Skeletal muscle cell (primary cell): Measurements from ENCODE around the gene LMOD3.

Experiments used
- DNase-seq: peaks from one replicate; pipeline ENCODE4 v3.0.0-alpha.2; 2010; ENCODE audit warnings: low read depth
- H3K4me3 ChIP-seq: 2 replicates; pipeline ENCODE4 v1.5.1; 2011; ENCODE audit warnings: low read depth, mild to moderate bottlenecking, control low read depth, low read length, moderate library complexity

Gene LMOD3

GRCh38 chr3:69128509-69128908 is 6.1 kb upstream of the LMOD3 start:
- no peak overlapping the region for H3K4me3 ChIP-seq
- no peak for DNase-seq

GRCh38 chr3:69126999-69127398 is 4.6 kb upstream of the LMOD3 start:
- no peak overlapping the region for H3K4me3 ChIP-seq
- DNase-seq: no peak

GRCh38 chr3:69126216-69126615 is 3.8 kb upstream of the LMOD3 start:
- H3K4me3 ChIP-seq: no peak overlapping the region
- DNase-seq: no peak

- no peak overlapping the region for H3K4me3 ChIP-seq
These were observed 445 bp downstream of the LMOD3 start for GRCh38 chr3:69121950-69122349.

GRCh38 chr3:69121513-69121912 is 882 bp downstream of the LMOD3 start:
- no peak overlapping the region for H3K4me3 ChIP-seq
- DNase-seq: no peak

More at GRCh38 chr3:69121950-69122349, 445 bp downstream of the LMOD3 start:
- DNase-seq: no peak

GRCh38 chr3:69120879-69121464 is 1.4 kb downstream of the LMOD3 start:
- H3K4me3 ChIP-seq: no peak overlapping the region
- no peak for DNase-seq

- H3K4me3 ChIP-seq: no peak overlapping the region
These were observed 2.7 kb downstream of the LMOD3 start for GRCh38 chr3:69119681-69120080.

GRCh38 chr3:69119138-69119537 is 3.3 kb downstream of the LMOD3 start:
- no peak overlapping the region for H3K4me3 ChIP-seq
- no peak for DNase-seq

More at GRCh38 chr3:69119681-69120080, 2.7 kb downstream of the LMOD3 start:
- DNase-seq: no peak

GRCh38 chr3:69118555-69118954 is 3.8 kb downstream of the LMOD3 start:
- DNase-seq: no peak
- no peak overlapping the region for H3K4me3 ChIP-seq

- no peak overlapping the region for H3K4me3 ChIP-seq
- no peak for DNase-seq
These were observed 5.5 kb downstream of the LMOD3 start for GRCh38 chr3:69116897-69117296.

- no peak overlapping the region for H3K4me3 ChIP-seq
- DNase-seq: no peak
These were observed 6.2 kb downstream of the LMOD3 start for GRCh38 chr3:69116162-69116561.

- no peak for DNase-seq
- no peak overlapping the region for H3K4me3 ChIP-seq
These were observed 6.7 kb downstream of the LMOD3 start for GRCh38 chr3:69115731-69116130.

GRCh38 chr3:69113536-69113935 is 8.9 kb downstream of the LMOD3 start:
- DNase-seq: no peak
- no peak overlapping the region for H3K4me3 ChIP-seq

GRCh38 chr3:69110941-69111546 is 11.4 kb downstream of the LMOD3 start:
- DNase-seq: no peak
- H3K4me3 ChIP-seq: no peak overlapping the region

- no peak for DNase-seq
- no peak overlapping the region for H3K4me3 ChIP-seq
These were observed 13.6 kb downstream of the LMOD3 start for GRCh38 chr3:69108811-69109210.

- DNase-seq: no peak
- no peak overlapping the region for H3K4me3 ChIP-seq
These were observed 14.6 kb downstream of the LMOD3 start for GRCh38 chr3:69107841-69108240.

- DNase-seq: no peak
- no peak overlapping the region for H3K4me3 ChIP-seq
These were observed 17.1 kb downstream of the LMOD3 start for GRCh38 chr3:69105320-69105719.

- H3K4me3 ChIP-seq: no peak overlapping the region
- no peak for DNase-seq
These were observed 17.8 kb downstream of the LMOD3 start for GRCh38 chr3:69104586-69104985.

- H3K4me3 ChIP-seq: no peak overlapping the region
- DNase-seq: no peak
These were observed 19.3 kb downstream of the LMOD3 start for GRCh38 chr3:69103123-69103522.

- DNase-seq: no peak
- H3K4me3 ChIP-seq: no peak overlapping the region
These were observed 20.0 kb downstream of the LMOD3 start for GRCh38 chr3:69102384-69102783.

- no peak for DNase-seq
- H3K4me3 ChIP-seq: no peak overlapping the region
These were observed 22.8 kb downstream of the LMOD3 start for GRCh38 chr3:69099576-69099975.
